ENCODE data around the gene MMP14. TPM values are rescaled to one million over a fixed set of nuclear protein-coding genes. Genes with fewer than 3 reads are reported as not detected.
"Not testable (repeated sequence)": the region's sequence is repeated elsewhere in the genome, so short reads cannot be mapped to it uniquely, and the experiment has no call there.

Gene MMP14
- total RNA-seq, 2 experiments from 2014 or later, result 2.6 to 2.9 TPM

- Histone ChIP-seq H3K4me3 (ENCODE audit: low read length) (no peak overlapping the region), H3K9me3 (ENCODE audit: control insufficient read depth in 1 of 2, insufficient read depth in 1 of 2, low read length in 2 of 2) (no peaks in the 10 kb centered on the region), H3K27ac (ENCODE audit: low read depth in 1 of 2, low read length in 2 of 2) (no peak overlapping the region), H3K27me3 (ENCODE audit: control insufficient read depth in 1 of 2, insufficient read depth in 2 of 2, low read length in 2 of 2) (no peaks in the 10 kb centered on the region), H3K4me1 (ENCODE audit: insufficient read depth, low read length) (peaks cover 28% of the 10 kb centered on the region), H3K36me3 (ENCODE audit: insufficient read depth, low read length) (no peaks in the 10 kb centered on the region)
- ChIA-PET POLR2A (interaction anchor here (1.1 to 4.3 kb wide), 3 partner anchors 15 to 286 kb away, joined by 3 to 23 read pairs (median 12); partner anchors contain the start of gene LRP10), CTCF (interaction anchor here (1.1 to 6.7 kb wide), 2 partner anchors 33 to 34 kb away, joined by 3 to 67 read pairs; no protein-coding TSS in a partner anchor)
- DNase-seq, result no peak
- ATAC-seq (ENCODE audit: poor library complexity), result no peak
- Mint-ChIP-seq H3K9me3 (no peaks in the 10 kb centered on the region), H3K27me3 (peaks cover 5% of the 10 kb centered on the region), H3K27ac (no peak overlapping the region), H3K4me1 (ENCODE audit: low read depth) (peaks cover 36% of the 10 kb centered on the region), H3K4me3 (peak overlapping the region; percentile 50), H3K36me3 (ENCODE audit: low read depth) (no peaks in the 10 kb centered on the region)
- intact Hi-C loops (cut with DNase I, micrococcal nuclease), result loop anchor here in 1 of 2 experiments (5.0 to 10.0 kb wide), 2 partner anchors 46 to 992 kb away; no protein-coding TSS in a partner anchor
- no peak for TF ChIP-seq CTCF (IDR thresholded peaks at IDR 0.05)
Observed at GRCh38 chr14:22856428-22856827, 20.0 kb downstream of the MMP14 start.

GRCh38 chr14:22860377-22860776 lies 24.0 kb downstream of the MMP14 start:
- ATAC-seq (ENCODE audit: poor library complexity); H3K4me3 ChIP-seq (ENCODE audit: low read length); H3K36me3 Mint-ChIP-seq (ENCODE audit: low read depth); H3K27me3 ChIP-seq (ENCODE audit: control insufficient read depth in 1 of 2, insufficient read depth in 2 of 2, low read length in 2 of 2); H3K4me3 Mint-ChIP-seq; H3K27ac ChIP-seq (ENCODE audit: low read depth in 1 of 2, low read length in 2 of 2); H3K36me3 ChIP-seq (ENCODE audit: insufficient read depth, low read length); H3K27me3 Mint-ChIP-seq; intact Hi-C loops (cut with DNase I, micrococcal nuclease); H3K9me3 ChIP-seq (ENCODE audit: control insufficient read depth in 1 of 2, insufficient read depth in 1 of 2, low read length in 2 of 2); H3K9me3 Mint-ChIP-seq; H3K27ac Mint-ChIP-seq; DNase-seq: not testable (repeated sequence)
- peaks cover 22% of the 10 kb centered on the region for H3K4me1 ChIP-seq (ENCODE audit: insufficient read depth, low read length)
- ChIA-PET POLR2A (interaction anchor here (0.6 to 2.7 kb wide), 2 partner anchors 10 to 318 kb away, joined by 3 to 11 read pairs; no protein-coding TSS in a partner anchor), CTCF (interaction anchor here (0.7 to 1.9 kb wide), 3 partner anchors 290 to 1335 kb away, joined by 3 to 5 read pairs (median 3); partner anchors contain the start of gene TM9SF1)
- peaks cover 29% of the 10 kb centered on the region for H3K4me1 Mint-ChIP-seq (ENCODE audit: low read depth)

GRCh38 chr14:22861651-22862050 lies 25.3 kb downstream of the MMP14 start:
- CTCF ChIA-PET, result interaction anchor here (2.7 kb wide), 1 partner anchor 8 kb away, joined by 11 read pairs; no protein-coding TSS in a partner anchor
- Mint-ChIP-seq H3K27ac (no peak overlapping the region), H3K9me3 (no peaks in the 10 kb centered on the region), H3K4me3 (no peak overlapping the region), H3K4me1 (ENCODE audit: low read depth) (peaks cover 27% of the 10 kb centered on the region), H3K36me3 (ENCODE audit: low read depth) (no peaks in the 10 kb centered on the region), H3K27me3 (no peaks in the 10 kb centered on the region)
- H3K9me3 ChIP-seq (ENCODE audit: control insufficient read depth in 1 of 2, insufficient read depth in 1 of 2, low read length in 2 of 2), result no peaks in the 10 kb centered on the region
- no peak for TF ChIP-seq CTCF (IDR thresholded peaks at IDR 0.05)
- no peaks in the 10 kb centered on the region for H3K36me3 ChIP-seq (ENCODE audit: insufficient read depth, low read length)
- H3K27ac ChIP-seq (ENCODE audit: low read depth in 1 of 2, low read length in 2 of 2), result no peak overlapping the region
- no peaks in the 10 kb centered on the region for H3K27me3 ChIP-seq (ENCODE audit: control insufficient read depth in 1 of 2, insufficient read depth in 2 of 2, low read length in 2 of 2)
- intact Hi-C loops (cut with DNase I, micrococcal nuclease), result no loop called here
- POLR2A ChIA-PET, result interaction anchor here (1.2 to 1.9 kb wide), 4 partner anchors 10 to 272 kb away, joined by 3 to 8 read pairs (median 4); partner anchors contain the start of genes DAD1 and LRP10
- peaks cover 26% of the 10 kb centered on the region for H3K4me1 ChIP-seq (ENCODE audit: insufficient read depth, low read length)
- H3K4me3 ChIP-seq (ENCODE audit: low read length), result no peak overlapping the region
- ATAC-seq (ENCODE audit: poor library complexity) (no peak), DNase-seq (no peak)
